ENCODE measurements around the gene TUBG2.

- TF ChIP-seq CTCF (IDR thresholded peaks at IDR 0.05) (no peak), RAD21 (IDR thresholded peaks at IDR 0.05; ENCODE audit: low read length) (no peak), EZH2phosphoT487 (IDR thresholded peaks at IDR 0.05; ENCODE audit: borderline replicate concordance, low read depth) (no peak), GABPA (IDR thresholded peaks at IDR 0.05; ENCODE audit: low read depth) (no peak), SMC3 (IDR thresholded peaks at IDR 0.05; ENCODE audit: low read depth, low read length) (no peak), POLR2AphosphoS5 (IDR thresholded peaks at IDR 0.05; ENCODE audit: low read depth, low read length) (no peak)
These were observed 24.4 kb downstream of the TUBG2 start for GRCh38 chr17:42683407-42684034.

Measured in SK-N-SH (cell line).